Measurements from ENCODE around the gene NAT10. TPM values are rescaled to one million over a fixed set of nuclear protein-coding genes. Genes with fewer than 3 reads are reported as not detected.

Gene NAT10
- total RNA-seq, 3 donors from 2014 or later = 29.6 to 34.4 (median 30.7) TPM

GRCh38 chr11:34183848-34184391, 78.5 kb downstream of the NAT10 start:
- H3K36me3 ChIP-seq (ENCODE audit: low read depth) = no peaks in the 10 kb centered on the region
- DNase-seq (no peak), ATAC-seq (no peak)
- TF ChIP-seq CTCF (IDR thresholded peaks at IDR 0.05) = no peak
- no peaks in the 10 kb centered on the region for H3K9me3 ChIP-seq
- H3K4me3 ChIP-seq = no peak overlapping the region
- intact Hi-C loops (cut with DNase I, micrococcal nuclease) = no loop called here
- H3K4me1 ChIP-seq (ENCODE audit: low read depth) = no peaks in the 10 kb centered on the region

- H3K4me3 ChIP-seq = no peak overlapping the region
- ATAC-seq (no peak), DNase-seq (no peak)
- H3K4me1 ChIP-seq (ENCODE audit: low read depth) = no peaks in the 10 kb centered on the region
- no peaks in the 10 kb centered on the region for H3K9me3 ChIP-seq
- TF ChIP-seq CTCF (IDR thresholded peaks at IDR 0.05) = no peak
- H3K36me3 ChIP-seq (ENCODE audit: low read depth) = no peaks in the 10 kb centered on the region
- intact Hi-C loops (cut with DNase I, micrococcal nuclease) = no loop called here
Measured at GRCh38 chr11:34184505-34185015, 79.1 kb downstream of the NAT10 start.

GRCh38 chr11:34185926-34186841, 80.8 kb downstream of the NAT10 start:
- H3K4me1 ChIP-seq (ENCODE audit: low read depth) = no peaks in the 10 kb centered on the region
- intact Hi-C loops (cut with DNase I, micrococcal nuclease) = no loop called here
- DNase-seq = no peak
- H3K9me3 ChIP-seq = no peaks in the 10 kb centered on the region
- ATAC-seq = no peak
- TF ChIP-seq CTCF (IDR thresholded peaks at IDR 0.05) = no peak
- no peaks in the 10 kb centered on the region for H3K36me3 ChIP-seq (ENCODE audit: low read depth)
- no peak overlapping the region for H3K4me3 ChIP-seq

DNA sequence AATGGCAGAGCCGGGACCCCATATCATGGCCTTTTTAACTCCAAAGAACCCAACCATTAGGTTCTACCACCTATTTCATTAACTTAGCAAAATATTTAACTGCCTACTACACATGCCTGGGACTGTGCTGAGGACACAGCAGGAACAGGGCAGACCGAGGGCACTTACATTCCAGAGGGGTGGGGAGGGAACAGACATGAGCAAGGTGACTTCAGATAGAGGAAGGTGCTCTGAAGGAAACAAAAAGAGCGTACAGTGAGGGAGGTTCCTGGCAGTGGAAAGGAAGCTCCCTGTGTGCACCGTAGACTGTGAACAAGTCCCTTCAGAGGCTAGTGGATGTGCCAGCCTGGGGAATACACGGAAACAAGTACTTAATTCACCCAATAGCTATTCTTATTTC, 82.8 kb downstream of the NAT10 start:
- H3K4me3 ChIP-seq = no peak overlapping the region
- no peak for TF ChIP-seq CTCF (IDR thresholded peaks at IDR 0.05)
- H3K9me3 ChIP-seq = no peaks in the 10 kb centered on the region
- intact Hi-C loops (cut with DNase I, micrococcal nuclease) = no loop called here
- H3K36me3 ChIP-seq (ENCODE audit: low read depth) = no peaks in the 10 kb centered on the region
- ATAC-seq (no peak), DNase-seq (no peak)
- H3K4me1 ChIP-seq (ENCODE audit: low read depth) = no peaks in the 10 kb centered on the region

GRCh38 chr11:34189191-34189590, 83.8 kb downstream of the NAT10 start:
- H3K36me3 ChIP-seq (ENCODE audit: low read depth) = no peaks in the 10 kb centered on the region
- TF ChIP-seq CTCF (IDR thresholded peaks at IDR 0.05) = no peak
- H3K9me3 ChIP-seq = no peaks in the 10 kb centered on the region
- intact Hi-C loops (cut with DNase I, micrococcal nuclease) = no loop called here
- ATAC-seq (no peak), DNase-seq (no peak)
- no peaks in the 10 kb centered on the region for H3K4me1 ChIP-seq (ENCODE audit: low read depth)
- no peak overlapping the region for H3K4me3 ChIP-seq
